Tibial nerve (tissue), 4 donors: ENCODE data around the gene LRFN2. TPM values are rescaled to one million over a fixed set of nuclear protein-coding genes. Genes with fewer than 3 reads are reported as not detected.

Experiments used
- DNase-seq, 2 donors: peaks; one replicate each; pipeline ENCODE4 v3.0.0-alpha.2; 2019; ENCODE audit warnings: low spot score in 2 of 2
- H3K27ac ChIP-seq, 4 donors: fragments of 200-600 bp; sonication (generic) in 3 of 4; one replicate each; pipeline ENCODE4 v1.5.1; 2017 to 2019; ENCODE audit warnings: mild to moderate bottlenecking in 1 of 4
- H3K27me3 ChIP-seq, 2 donors: fragments of 200-600 bp; sonication (generic) in 1 of 2; one replicate each; pipeline versions ENCODE4 v1.5.1 to v1.6.0; 2017 to 2019
- H3K36me3 ChIP-seq, 3 donors: fragments of 200-600 bp; sonication (generic); one replicate each; pipeline ENCODE4 v1.5.1; 2018 to 2019
- H3K4me1 ChIP-seq, 4 donors: fragments of 200-600 bp; sonication (generic) in 3 of 4; one replicate each; pipeline ENCODE4 v1.5.1; 2017 to 2019
- H3K4me3 ChIP-seq, 4 donors: fragments of 200-600 bp; sonication (generic) in 3 of 4; one replicate each; pipeline ENCODE4 v1.5.1; 2017 to 2019; ENCODE audit warnings: mild to moderate bottlenecking in 1 of 4, moderate library complexity in 1 of 4
- H3K9me3 ChIP-seq, 4 donors: fragments of 200-600 bp; sonication (generic) in 3 of 4; one replicate each; pipeline ENCODE4 v1.5.1; 2017 to 2019
- EP300 ChIP-seq, 2 donors: sonication (generic); formaldehyde crosslinking; IDR thresholded peaks; one replicate each; pipeline ENCODE4 v1.6.1; 2017; ENCODE audit warnings: antibody characterized with exemption in 2 of 2, mild to moderate bottlenecking in 1 of 2
- POLR2A ChIP-seq, 2 donors: fragments of 450-650 bp; IDR thresholded peaks; one replicate each; pipeline ENCODE4 v1.6.1; 2017; ENCODE audit warnings: antibody characterized with exemption in 2 of 2, mild to moderate bottlenecking in 2 of 2, moderate library complexity in 2 of 2
- WGBS, 2 donors: methylation state at CpG; one replicate each; pipeline ENCODE4 v1.1.5; 2018; 5-methylcytosine and 5-hydroxymethylcytosine counted together
- total RNA-seq, 4 donors: library from RNA; depleted of rRNA; stranded (reverse); fragments of >200 nt; gene quantifications; one replicate each; pipeline ENCODE4 v1.1.0, GENCODE V29; 2016
- TF ChIP-seq, protein P1 (sequence below), 5 experiments: fragments of 200-600 bp in 3 of 5; fragments of 450-650 bp in 2 of 5; sonication (generic) in 3 of 5; IDR thresholded peaks; one replicate each; pipeline ENCODE4 v1.5.1; 2016 to 2019; ENCODE audit warnings: antibody characterized with exemption in 5 of 5, mild to moderate bottlenecking in 3 of 5, moderate library complexity in 2 of 5

The LRFN2 gene
- total RNA-seq, 4 donors from 2014 or later = not detected

- Histone ChIP-seq H3K4me3 (no peak overlapping the region), H3K27ac (no peak overlapping the region), H3K9me3 (no peaks in the 10 kb centered on the region), H3K36me3 (no peaks in the 10 kb centered on the region), H3K4me1 (no peaks in the 10 kb centered on the region), H3K27me3 (no peaks in the 10 kb centered on the region)
- TF ChIP-seq, protein P1, sequence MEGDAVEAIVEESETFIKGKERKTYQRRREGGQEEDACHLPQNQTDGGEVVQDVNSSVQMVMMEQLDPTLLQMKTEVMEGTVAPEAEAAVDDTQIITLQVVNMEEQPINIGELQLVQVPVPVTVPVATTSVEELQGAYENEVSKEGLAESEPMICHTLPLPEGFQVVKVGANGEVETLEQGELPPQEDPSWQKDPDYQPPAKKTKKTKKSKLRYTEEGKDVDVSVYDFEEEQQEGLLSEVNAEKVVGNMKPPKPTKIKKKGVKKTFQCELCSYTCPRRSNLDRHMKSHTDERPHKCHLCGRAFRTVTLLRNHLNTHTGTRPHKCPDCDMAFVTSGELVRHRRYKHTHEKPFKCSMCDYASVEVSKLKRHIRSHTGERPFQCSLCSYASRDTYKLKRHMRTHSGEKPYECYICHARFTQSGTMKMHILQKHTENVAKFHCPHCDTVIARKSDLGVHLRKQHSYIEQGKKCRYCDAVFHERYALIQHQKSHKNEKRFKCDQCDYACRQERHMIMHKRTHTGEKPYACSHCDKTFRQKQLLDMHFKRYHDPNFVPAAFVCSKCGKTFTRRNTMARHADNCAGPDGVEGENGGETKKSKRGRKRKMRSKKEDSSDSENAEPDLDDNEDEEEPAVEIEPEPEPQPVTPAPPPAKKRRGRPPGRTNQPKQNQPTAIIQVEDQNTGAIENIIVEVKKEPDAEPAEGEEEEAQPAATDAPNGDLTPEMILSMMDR (IDR thresholded peaks at IDR 0.05) = no peak
- TF ChIP-seq EP300 (IDR thresholded peaks at IDR 0.05) (no peak), POLR2A (IDR thresholded peaks at IDR 0.05) (no peak)
- 80 to 81% methylated on average over 1 of the region's 1 CpG for WGBS, 2 donors
- no peak for DNase-seq
Observed at GRCh38 chr6:40509086-40509485, 78.1 kb downstream of the LRFN2 start.

DNA sequence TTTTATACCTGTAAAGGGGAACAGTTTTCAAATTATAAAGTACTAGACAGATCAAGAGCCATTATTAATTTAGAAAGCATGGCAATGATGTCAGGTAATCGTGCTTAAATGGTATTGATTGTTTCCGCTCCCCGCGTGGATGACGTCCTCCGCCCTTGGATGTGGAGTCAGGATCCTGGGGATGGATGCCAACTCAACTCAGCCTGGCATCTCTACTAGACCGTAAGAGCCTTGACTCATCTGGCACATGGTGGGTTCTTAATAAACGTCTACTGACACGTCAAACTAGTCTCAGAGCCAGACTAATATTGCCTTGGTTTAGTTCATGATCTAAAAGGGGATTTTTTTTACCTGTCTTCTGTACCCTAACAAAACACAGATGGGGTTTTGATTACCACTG lies 80.2 kb downstream of the LRFN2 start:
- TF ChIP-seq POLR2A (IDR thresholded peaks at IDR 0.05) = no peak
- TF ChIP-seq, protein P1 (IDR thresholded peaks at IDR 0.05) = no peak
- no peak for TF ChIP-seq EP300 (IDR thresholded peaks at IDR 0.05)
- H3K4me1 ChIP-seq = no peaks in the 10 kb centered on the region
- no peak overlapping the region for H3K4me3 ChIP-seq
- H3K27ac ChIP-seq = no peak overlapping the region
- H3K36me3 ChIP-seq = no peaks in the 10 kb centered on the region
- no peak for DNase-seq
- no peaks in the 10 kb centered on the region for H3K27me3 ChIP-seq
- 83% methylated on average over 9 of the region's 9 CpGs for WGBS, 2 donors
- no peaks in the 10 kb centered on the region for H3K9me3 ChIP-seq

GRCh38 chr6:40505191-40505810 lies 81.9 kb downstream of the LRFN2 start:
- Histone ChIP-seq H3K4me1 (no peaks in the 10 kb centered on the region), H3K9me3 (no peaks in the 10 kb centered on the region), H3K36me3 (no peaks in the 10 kb centered on the region), H3K27ac (no peak overlapping the region), H3K27me3 (no peaks in the 10 kb centered on the region), H3K4me3 (no peak overlapping the region)
- no peak for DNase-seq
- TF ChIP-seq, protein P1 (IDR thresholded peaks at IDR 0.05) = no peak
- no peak for TF ChIP-seq POLR2A (IDR thresholded peaks at IDR 0.05)
- TF ChIP-seq EP300 (IDR thresholded peaks at IDR 0.05) = no peak
- WGBS, 2 donors = 91% methylated on average over 12 of the region's 12 CpGs

- Histone ChIP-seq H3K4me3 (no peak overlapping the region), H3K36me3 (no peaks in the 10 kb centered on the region), H3K27ac (no peak overlapping the region), H3K27me3 (no peaks in the 10 kb centered on the region), H3K9me3 (no peaks in the 10 kb centered on the region), H3K4me1 (no peaks in the 10 kb centered on the region)
- no peak for TF ChIP-seq EP300 (IDR thresholded peaks at IDR 0.05)
- no peak for DNase-seq
- 64 to 66% methylated on average over 3 of the region's 3 CpGs for WGBS, 2 donors
Observed at GRCh38 chr6:40504274-40504673, 82.9 kb downstream of the LRFN2 start.

- WGBS, 2 donors = 67 to 68% methylated on average over 3 to 4 of the region's 4 CpGs
- Histone ChIP-seq H3K36me3 (no peaks in the 10 kb centered on the region), H3K4me1 (no peaks in the 10 kb centered on the region), H3K27ac (no peak overlapping the region), H3K4me3 (no peak overlapping the region), H3K9me3 (no peaks in the 10 kb centered on the region), H3K27me3 (no peaks in the 10 kb centered on the region)
- DNase-seq = no peak
- TF ChIP-seq EP300 (IDR thresholded peaks at IDR 0.05) = no peak
Observed at GRCh38 chr6:40500227-40500626, 86.9 kb downstream of the LRFN2 start.

DNA sequence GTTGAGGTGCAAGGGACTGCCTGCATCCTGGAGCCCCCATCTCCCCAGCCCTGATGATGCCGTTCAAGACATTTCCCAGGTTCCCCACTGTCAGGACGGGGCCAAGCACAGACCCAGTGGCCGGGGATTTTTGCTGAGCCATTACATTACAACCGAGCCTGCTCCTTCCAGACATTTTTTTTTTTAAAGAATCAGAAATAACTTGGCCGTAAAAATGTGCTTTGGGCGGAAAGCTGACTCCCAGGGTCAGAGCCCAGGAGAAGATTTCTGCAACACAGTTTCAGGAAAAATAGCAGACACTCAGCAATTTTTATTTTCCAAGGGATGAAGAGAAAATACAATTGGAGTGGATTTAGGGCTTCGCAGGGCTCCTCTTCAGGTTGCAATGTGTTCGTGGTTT lies 87.9 kb downstream of the LRFN2 start:
- Histone ChIP-seq H3K4me3 (no peak overlapping the region), H3K9me3 (no peaks in the 10 kb centered on the region), H3K27ac (no peak overlapping the region), H3K27me3 (no peaks in the 10 kb centered on the region), H3K36me3 (no peaks in the 10 kb centered on the region), H3K4me1 (no peaks in the 10 kb centered on the region)
- DNase-seq = no peak
- 22 to 34% methylated on average over 8 of the region's 8 CpGs for WGBS, 2 donors
- no peak for TF ChIP-seq POLR2A (IDR thresholded peaks at IDR 0.05)
- TF ChIP-seq, protein P1 (IDR thresholded peaks at IDR 0.05) = no peak
- no peak for TF ChIP-seq EP300 (IDR thresholded peaks at IDR 0.05)
